Measurements from ENCODE around the gene CPLANE1.

DNA sequence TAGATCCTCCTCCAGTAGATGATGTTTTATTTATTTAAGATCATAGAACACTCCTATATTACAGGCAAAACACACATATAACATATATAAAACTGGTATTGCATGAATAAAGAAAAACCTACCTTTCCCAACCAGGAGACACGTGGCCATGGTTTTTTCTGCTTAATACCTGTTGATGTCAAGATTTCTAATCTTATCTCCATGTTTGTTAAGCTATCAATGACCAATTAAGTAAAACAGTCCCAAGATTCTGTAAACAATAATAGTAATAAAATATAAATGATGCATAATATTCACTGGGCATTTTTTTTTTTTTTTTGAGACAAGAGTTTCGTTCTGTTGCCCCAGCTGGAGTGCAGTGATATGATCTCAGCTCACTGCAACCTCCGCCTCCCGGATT is 1.7 kb downstream of the CPLANE1 start:
- TF ChIP-seq CTCF (IDR thresholded peaks at IDR 0.05) (no peak), POLR2A (IDR thresholded peaks at IDR 0.05) (no peak)
